ENCODE measurements around the gene AHR. TPM values are rescaled to one million over a fixed set of nuclear protein-coding genes. Genes with fewer than 3 reads are reported as not detected.

The AHR gene
- total and polyA plus RNA-seq, 2 donors (not counting 3 experiments of a cell fraction or from before 2014, with no cell fraction given): 4.8 to 31.8 TPM

- no peaks in the 10 kb centered on the region for H3K79me2 ChIP-seq (ENCODE audit: control insufficient read depth, insufficient read depth, low read length)
- H3K4me1 ChIP-seq (ENCODE audit: control insufficient read depth, extremely low read depth, insufficient read depth, low read length): peaks cover 3% of the 10 kb centered on the region
- H3K9me3 ChIP-seq (replicated peaks; ENCODE audit: control insufficient read depth, insufficient read depth, low read length): no peaks in the 10 kb centered on the region
- no peaks in the 10 kb centered on the region for H3K27me3 ChIP-seq (ENCODE audit: control insufficient read depth in 2 of 2, insufficient read depth in 2 of 2, low read length in 2 of 2)
- no peak for DNase-seq (ENCODE audit: low read depth, low spot score)
- TF ChIP-seq FOS (IDR thresholded peaks at IDR 0.05; ENCODE audit: borderline replicate concordance, insufficient read depth, low read length): no peak
- TF ChIP-seq EZH2 (IDR thresholded peaks at IDR 0.05; ENCODE audit: borderline replicate concordance, low read depth, low read length, severe bottlenecking): no peak
- TF ChIP-seq POLR2AphosphoS5 (IDR thresholded peaks at IDR 0.05; ENCODE audit: insufficient read depth, low read depth, low read length): no peak
- no peak for TF ChIP-seq POLR2A (IDR thresholded peaks at IDR 0.05; ENCODE audit: low read depth, low read length)
- TF ChIP-seq MAX (IDR thresholded peaks at IDR 0.05; ENCODE audit: insufficient read depth, insufficient read length): no peak
- no peak for TF ChIP-seq JUN (IDR thresholded peaks at IDR 0.05; ENCODE audit: borderline replicate concordance, insufficient read depth, insufficient read length, low read depth)
- no peak for TF ChIP-seq CTCF (IDR thresholded peaks at IDR 0.05; ENCODE audit: extremely low read depth in 1 of 2, insufficient read depth in 1 of 2, low read depth in 1 of 2, low read length in 2 of 2)
- TF ChIP-seq GATA2 (IDR thresholded peaks at IDR 0.05; ENCODE audit: insufficient read depth, insufficient read length, low read depth, low read length): no peak
- TF ChIP-seq MYC (IDR thresholded peaks at IDR 0.05; ENCODE audit: low read depth, low read length): no peak
- no peak overlapping the region for H3K4me3 ChIP-seq (replicated peaks in 1 of 3; ENCODE audit: insufficient read depth in 1 of 3, low read depth in 1 of 3, low read length in 3 of 3)
- no peak overlapping the region for H2AFZ ChIP-seq (ENCODE audit: low read depth, low read length)
- no peaks in the 10 kb centered on the region for H3K9me1 ChIP-seq (replicated peaks; ENCODE audit: control insufficient read depth, extremely low read depth, insufficient read depth, low read length)
- H4K20me1 ChIP-seq (replicated peaks; ENCODE audit: control insufficient read depth, extremely low read depth, insufficient read depth, low read length): no peaks in the 10 kb centered on the region
- no peak overlapping the region for H3K4me2 ChIP-seq (ENCODE audit: insufficient read depth, low read length)
- dilution Hi-C loops (cut with MboI; ENCODE audit: extremely low pct_ligation_motif_present, low sequenced_read_pairs) (no loop called here), intact Hi-C loops (cut with micrococcal nuclease) (no loop called here)
- no peak for FAIRE-seq
- ChIA-PET CTCF (no interaction called here), POLR2A (no interaction called here)
- H3K9ac ChIP-seq (replicated peaks; ENCODE audit: extremely low read depth, insufficient read depth, low read length): no peak overlapping the region
- no peaks in the 10 kb centered on the region for H3K36me3 ChIP-seq (ENCODE audit: control insufficient read depth in 2 of 2, extremely low read depth in 1 of 2, insufficient read depth in 2 of 2, low read length in 2 of 2)
- BruUV-seq (replicated peaks): no TSS peak
- no peak overlapping the region for H3K27ac ChIP-seq (ENCODE audit: insufficient read depth, low read depth, low read length)
Observed at GRCh38 chr7:17365775-17366174, 67.3 kb downstream of the AHR start.

Measured in endothelial cell of umbilical vein (primary cell).